SK-N-DZ (cell line): ENCODE data around the gene NRROS.

ENCODE experiments used
- DNase-seq: peaks from one replicate; pipeline ENCODE4 v3.0.0-alpha.2; 2015; ENCODE audit warnings: low spot score

NRROS gene

GRCh38 chr3:196646666-196647216 lies 7.2 kb downstream of the NRROS start:
- DNase-seq, result no peak

- DNase-seq, result no peak
These were observed 11.3 kb downstream of the NRROS start for GRCh38 chr3:196650740-196651311.

GRCh38 chr3:196651819-196652218 lies 12.3 kb downstream of the NRROS start:
- no peak for DNase-seq

- DNase-seq, result no peak
These were observed 13.7 kb downstream of the NRROS start for GRCh38 chr3:196652961-196653795.

- no peak for DNase-seq
These were observed 14.7 kb downstream of the NRROS start for GRCh38 chr3:196654006-196654734.

GRCh38 chr3:196654735-196655090 lies 15.2 kb downstream of the NRROS start:
- DNase-seq, result no peak

- DNase-seq, result no peak
These were observed 16.0 kb downstream of the NRROS start for GRCh38 chr3:196655496-196655895.

GRCh38 chr3:196656213-196656612 lies 16.7 kb downstream of the NRROS start:
- no peak for DNase-seq

- no peak for DNase-seq
These were observed 20.4 kb downstream of the NRROS start for GRCh38 chr3:196659901-196660351.

- no peak for DNase-seq
These were observed 21.1 kb downstream of the NRROS start for GRCh38 chr3:196660381-196661166.

GRCh38 chr3:196661400-196661799 lies 21.9 kb downstream of the NRROS start:
- DNase-seq, result peak; percentile 57

GRCh38 chr3:196662033-196662432 lies 22.5 kb downstream of the NRROS start:
- DNase-seq, result no peak

GRCh38 chr3:196662711-196663571 lies 23.4 kb downstream of the NRROS start:
- peak; percentile 69 for DNase-seq

GRCh38 chr3:196666001-196666867 lies 26.7 kb downstream of the NRROS start:
- DNase-seq, result peak; percentile 87

- DNase-seq, result no peak
These were observed 27.7 kb downstream of the NRROS start for GRCh38 chr3:196667056-196667825.

- no peak for DNase-seq
These were observed 30.8 kb downstream of the NRROS start for GRCh38 chr3:196670339-196670738.

- DNase-seq, result no peak
These were observed 34.1 kb downstream of the NRROS start for GRCh38 chr3:196673632-196674031.

GRCh38 chr3:196677353-196677752 lies 37.9 kb downstream of the NRROS start:
- no peak for DNase-seq

GRCh38 chr3:196677931-196678330 lies 38.4 kb downstream of the NRROS start:
- no peak for DNase-seq
